Astrocyte (in vitro differentiated cells and primary cell): ENCODE results near the gene ARL6IP4. TPM values are rescaled to one million over a fixed set of nuclear protein-coding genes. Genes with fewer than 3 reads are reported as not detected.

Source experiments
- DNase-seq: peaks from one replicate; pipeline ENCODE4 v3.0.0-alpha.2; 2010; ENCODE audit warnings: low read depth
- FAIRE-seq: peaks from 2 replicates; lab custom pipeline; 2011; peaks lifted over from hg19 to GRCh38; lab: Jason Lieb, UNC
- H2AFZ ChIP-seq: 2 replicates; pipeline ENCODE4 v1.6.0; 2012; ENCODE audit warnings: low read depth, low read length, inconsistent platforms
- H3K27ac ChIP-seq: 2 replicates; pipeline ENCODE4 v1.5.1; 2011; ENCODE audit warnings: low read depth, low read length, inconsistent platforms
- H3K27me3 ChIP-seq: 2 replicates; pipeline ENCODE4 v1.6.0; 2011; ENCODE audit warnings: low read length, inconsistent platforms; ENCODE audit not compliant: insufficient read depth
- H3K36me3 ChIP-seq: 2 replicates; pipeline ENCODE4 v1.5.1; 2011; ENCODE audit warnings: low read length, inconsistent platforms; ENCODE audit not compliant: insufficient read depth
- H3K4me1 ChIP-seq: 2 replicates; pipeline ENCODE4 v1.5.1; 2011; ENCODE audit warnings: low read length, inconsistent platforms; ENCODE audit not compliant: insufficient read depth
- H3K4me2 ChIP-seq: 2 replicates; pipeline ENCODE4 v1.6.0; 2012; ENCODE audit warnings: low read length, inconsistent platforms
- H3K4me3 ChIP-seq: 2 replicates; pipeline ENCODE4 v1.5.1; 2011; ENCODE audit warnings: low read depth, mild to moderate bottlenecking, low read length, inconsistent platforms; ENCODE audit not compliant: insufficient read depth
- H3K79me2 ChIP-seq: 2 replicates; pipeline ENCODE4 v1.6.0; 2012; ENCODE audit warnings: mild to moderate bottlenecking, low read length, inconsistent platforms; ENCODE audit not compliant: insufficient read depth
- H3K9ac ChIP-seq: 2 replicates; pipeline ENCODE4 v1.6.0; 2012; ENCODE audit warnings: mild to moderate bottlenecking, low read length, inconsistent platforms
- H3K9me3 ChIP-seq: 2 replicates; pipeline ENCODE4 v1.5.1; 2012; ENCODE audit warnings: low read depth, mild to moderate bottlenecking, low read length, inconsistent platforms; ENCODE audit not compliant: insufficient read depth
- H4K20me1 ChIP-seq: 2 replicates; pipeline ENCODE4 v1.6.0; 2012; ENCODE audit warnings: low read length, inconsistent platforms; ENCODE audit not compliant: insufficient read depth
- H3K27ac Mint-ChIP-seq: one replicate; pipeline ENCODE4 v1.8.0; 2021; ENCODE audit warnings: mild to moderate bottlenecking, mixed read lengths; ENCODE audit not compliant: unreplicated experiment
- H3K27me3 Mint-ChIP-seq: one replicate; pipeline ENCODE4 v1.8.0; 2021; ENCODE audit warnings: low read depth, mixed read lengths; ENCODE audit not compliant: unreplicated experiment
- H3K36me3 Mint-ChIP-seq: one replicate; pipeline ENCODE4 v1.8.0; 2021; ENCODE audit warnings: low read depth, mixed read lengths; ENCODE audit not compliant: unreplicated experiment
- H3K4me1 Mint-ChIP-seq: one replicate; pipeline ENCODE4 v1.8.0; 2021; ENCODE audit warnings: low read depth, mixed read lengths; ENCODE audit not compliant: unreplicated experiment
- H3K4me3 Mint-ChIP-seq: one replicate; pipeline ENCODE4 v1.8.0; 2021; ENCODE audit warnings: mild to moderate bottlenecking, moderate library complexity, mixed read lengths; ENCODE audit not compliant: unreplicated experiment
- H3K9me3 Mint-ChIP-seq: one replicate; pipeline ENCODE4 v1.8.0; 2021; ENCODE audit warnings: mild to moderate bottlenecking, mixed read lengths; ENCODE audit not compliant: unreplicated experiment
- EZH2 ChIP-seq: IDR thresholded peaks from 2 replicates; pipeline ENCODE4 v1.6.1; 2012; ENCODE audit warnings: mild to moderate bottlenecking, low read length, inconsistent platforms; ENCODE audit not compliant: insufficient read depth
- total RNA-seq: library from RNA; stranded (reverse); gene quantifications from 2 replicates; pipeline ENCODE4 v1.2.1, GENCODE V29; 2021
- TF ChIP-seq, protein P1 (sequence below): IDR thresholded peaks from 2 replicates; pipeline ENCODE4 v1.5.1; 2011; ENCODE audit warnings: low read depth, mild to moderate bottlenecking, inconsistent platforms, low read length, moderate library complexity; ENCODE audit not compliant: insufficient read depth

Gene ARL6IP4
- total RNA-seq, 1 donor from 2014 or later = 122 TPM

DNA sequence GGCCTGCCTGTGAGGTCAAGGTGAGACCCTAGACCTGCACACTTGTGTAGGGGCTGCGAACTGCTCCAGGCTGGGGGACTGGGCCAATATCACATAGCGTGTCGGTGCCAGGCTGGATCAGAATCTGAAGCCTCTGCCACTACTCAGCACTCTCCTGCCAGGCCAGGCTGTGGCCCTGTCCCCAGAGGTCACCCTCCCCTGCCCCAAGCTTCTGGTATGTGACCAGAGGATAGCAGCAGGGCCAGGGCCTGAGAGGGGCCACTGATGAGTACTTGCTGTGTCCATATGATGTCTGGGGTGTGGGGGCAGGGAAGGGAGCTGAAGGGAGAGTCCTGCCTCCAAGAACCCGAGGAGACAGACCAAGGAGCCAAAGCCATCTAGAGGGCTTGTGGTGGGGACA, 17.8 kb downstream of the ARL6IP4 start:
- Mint-ChIP-seq H3K4me3 (no peak overlapping the region), H3K9me3 (peaks cover 1% of the 10 kb centered on the region), H3K27ac (no peak overlapping the region), H3K36me3 (peaks cover 7% of the 10 kb centered on the region), H3K27me3 (peaks cover 3% of the 10 kb centered on the region), H3K4me1 (no peaks in the 10 kb centered on the region)
- DNase-seq (no peak), FAIRE-seq (no peak)
- H4K20me1 ChIP-seq = no peaks in the 10 kb centered on the region
- no peak overlapping the region for H3K27ac ChIP-seq
- H3K36me3 ChIP-seq = no peaks in the 10 kb centered on the region
- no peak overlapping the region for H3K9ac ChIP-seq
- H3K79me2 ChIP-seq = no peaks in the 10 kb centered on the region
- no peak for TF ChIP-seq EZH2
- TF ChIP-seq, protein P1, sequence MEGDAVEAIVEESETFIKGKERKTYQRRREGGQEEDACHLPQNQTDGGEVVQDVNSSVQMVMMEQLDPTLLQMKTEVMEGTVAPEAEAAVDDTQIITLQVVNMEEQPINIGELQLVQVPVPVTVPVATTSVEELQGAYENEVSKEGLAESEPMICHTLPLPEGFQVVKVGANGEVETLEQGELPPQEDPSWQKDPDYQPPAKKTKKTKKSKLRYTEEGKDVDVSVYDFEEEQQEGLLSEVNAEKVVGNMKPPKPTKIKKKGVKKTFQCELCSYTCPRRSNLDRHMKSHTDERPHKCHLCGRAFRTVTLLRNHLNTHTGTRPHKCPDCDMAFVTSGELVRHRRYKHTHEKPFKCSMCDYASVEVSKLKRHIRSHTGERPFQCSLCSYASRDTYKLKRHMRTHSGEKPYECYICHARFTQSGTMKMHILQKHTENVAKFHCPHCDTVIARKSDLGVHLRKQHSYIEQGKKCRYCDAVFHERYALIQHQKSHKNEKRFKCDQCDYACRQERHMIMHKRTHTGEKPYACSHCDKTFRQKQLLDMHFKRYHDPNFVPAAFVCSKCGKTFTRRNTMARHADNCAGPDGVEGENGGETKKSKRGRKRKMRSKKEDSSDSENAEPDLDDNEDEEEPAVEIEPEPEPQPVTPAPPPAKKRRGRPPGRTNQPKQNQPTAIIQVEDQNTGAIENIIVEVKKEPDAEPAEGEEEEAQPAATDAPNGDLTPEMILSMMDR = no peak
- H3K4me1 ChIP-seq = no peaks in the 10 kb centered on the region
- no peaks in the 10 kb centered on the region for H3K9me3 ChIP-seq
- H3K4me3 ChIP-seq = no peak overlapping the region
- no peak overlapping the region for H3K4me2 ChIP-seq
- H3K27me3 ChIP-seq = no peaks in the 10 kb centered on the region
- no peak overlapping the region for H2AFZ ChIP-seq

DNA sequence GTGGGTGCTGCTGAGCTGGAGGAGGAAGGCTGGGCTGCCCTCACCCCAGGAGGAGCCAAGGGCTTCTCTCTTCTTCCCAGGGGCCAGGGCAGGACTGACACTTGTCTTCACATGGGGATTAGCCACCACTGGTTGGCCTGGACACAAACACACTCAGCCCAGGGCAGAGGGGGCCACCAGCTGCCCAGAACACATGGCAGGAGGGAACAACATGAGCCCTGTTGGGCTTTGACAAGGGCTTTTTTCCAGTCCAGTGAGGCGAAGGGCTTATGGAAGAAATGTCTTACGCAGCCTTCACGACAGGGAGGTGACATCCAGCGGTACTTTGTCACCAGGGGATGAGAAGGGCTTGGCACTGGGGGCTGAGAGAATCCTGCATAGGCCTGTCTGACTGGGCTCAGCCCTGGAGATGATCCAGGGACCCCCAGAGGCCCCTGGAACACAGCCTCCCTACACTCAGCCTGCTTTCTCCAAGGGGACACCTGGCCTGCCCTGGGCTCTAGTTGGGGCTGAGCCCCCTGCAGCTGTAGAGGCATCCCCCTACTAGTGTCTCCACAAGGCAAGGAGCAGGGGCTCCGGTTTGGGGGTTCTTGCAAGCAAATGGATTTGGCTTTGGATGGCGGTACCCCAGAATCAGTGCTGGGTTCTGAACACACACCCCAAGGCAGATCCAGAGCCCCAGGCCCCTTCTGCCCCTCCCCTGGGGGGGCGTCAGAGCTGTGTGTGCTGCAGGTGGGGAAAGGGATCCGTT, 18.9 kb downstream of the ARL6IP4 start:
- Mint-ChIP-seq H3K4me3 (no peak overlapping the region), H3K9me3 (peaks cover 1% of the 10 kb centered on the region), H3K36me3 (peaks cover 7% of the 10 kb centered on the region), H3K27ac (no peak overlapping the region), H3K27me3 (peaks cover 3% of the 10 kb centered on the region), H3K4me1 (no peaks in the 10 kb centered on the region)
- Histone ChIP-seq H3K27me3 (no peaks in the 10 kb centered on the region), H3K9ac (no peak overlapping the region), H3K79me2 (no peaks in the 10 kb centered on the region), H3K9me3 (no peaks in the 10 kb centered on the region), H3K4me1 (no peaks in the 10 kb centered on the region), H3K4me3 (no peak overlapping the region), H4K20me1 (no peaks in the 10 kb centered on the region), H3K27ac (no peak overlapping the region), H3K4me2 (no peak overlapping the region), H3K36me3 (no peaks in the 10 kb centered on the region), H2AFZ (no peak overlapping the region)
- no peak for DNase-seq
- TF ChIP-seq EZH2 = no peak
- TF ChIP-seq, protein P1 = no peak
- no peak for FAIRE-seq

DNA sequence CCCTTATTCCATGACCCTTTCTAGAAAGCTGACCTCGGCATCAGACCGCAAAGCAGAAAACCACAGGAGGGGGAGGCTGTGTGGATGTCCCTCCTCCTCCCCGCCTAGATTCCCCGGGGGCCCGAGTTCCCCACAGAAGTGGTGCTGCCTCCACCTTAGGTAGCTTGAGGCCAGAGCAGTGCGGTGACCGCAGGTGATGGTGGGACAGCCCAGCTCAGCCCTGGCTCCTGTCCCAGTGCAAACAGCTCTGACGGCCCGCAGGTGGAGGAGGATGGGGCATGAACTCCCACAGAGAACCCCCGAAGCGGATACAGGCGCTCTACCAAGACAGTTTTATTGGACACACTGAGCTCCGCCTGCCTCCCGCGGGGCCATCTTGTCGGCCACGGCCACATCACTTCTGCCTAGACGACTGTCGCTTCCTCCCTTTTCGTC, 19.5 kb downstream of the ARL6IP4 start:
- Histone ChIP-seq H4K20me1 (no peaks in the 10 kb centered on the region), H3K9me3 (no peaks in the 10 kb centered on the region), H3K27ac (no peak overlapping the region), H3K4me3 (no peak overlapping the region), H3K4me1 (no peaks in the 10 kb centered on the region), H3K4me2 (no peak overlapping the region), H3K27me3 (no peaks in the 10 kb centered on the region), H3K36me3 (no peaks in the 10 kb centered on the region), H3K79me2 (no peaks in the 10 kb centered on the region), H2AFZ (no peak overlapping the region), H3K9ac (no peak overlapping the region)
- no peaks in the 10 kb centered on the region for H3K4me1 Mint-ChIP-seq
- FAIRE-seq = no peak
- peaks cover 1% of the 10 kb centered on the region for H3K9me3 Mint-ChIP-seq
- H3K4me3 Mint-ChIP-seq = no peak overlapping the region
- H3K36me3 Mint-ChIP-seq = peaks cover 7% of the 10 kb centered on the region
- no peak for DNase-seq
- no peak for TF ChIP-seq EZH2
- TF ChIP-seq, protein P1 = no peak
- H3K27ac Mint-ChIP-seq = no peak overlapping the region
- H3K27me3 Mint-ChIP-seq = peaks cover 3% of the 10 kb centered on the region
